ENCODE results near the gene OR56A1. TPM values are rescaled to one million over a fixed set of nuclear protein-coding genes. Genes with fewer than 3 reads are reported as not detected.

The OR56A1 gene
- total and polyA plus RNA-seq, 2 of the 13 experiments (the other 11 are each of a cell fraction or from before 2014, with no cell fraction given): not detected

- TF ChIP-seq DMTF1 (CRISPR knock-in tag; IDR thresholded peaks at IDR 0.05): no peak
Measured at GRCh38 chr11:6067502-6067901, 36.9 kb upstream of the OR56A1 start (continued).

GRCh38 chr11:6062691-6063358, 32.3 kb upstream of the OR56A1 start:
- Histone ChIP-seq H3K4me3 (replicated peaks in 1 of 3; ENCODE audit: insufficient read depth in 1 of 3, low read depth in 2 of 3, low read length in 3 of 3) (no peak overlapping the region), H3K9ac (ENCODE audit: insufficient read depth, low read depth, low read length) (no peak overlapping the region), H3K27me3 (ENCODE audit: control insufficient read depth in 1 of 2, insufficient read depth in 2 of 2, low read length in 2 of 2) (no peaks in the 10 kb centered on the region), H3K4me1 (ENCODE audit: insufficient read depth, low read length) (no peaks in the 10 kb centered on the region), H3K27ac (ENCODE audit: extremely low read length, insufficient read depth, low read length) (no peak overlapping the region), H3K4me2 (ENCODE audit: low read depth, low read length) (no peak overlapping the region), H4K20me1 (ENCODE audit: insufficient read depth, low read length) (no peaks in the 10 kb centered on the region), H2AFZ (ENCODE audit: low read length) (no peak overlapping the region), H3K79me2 (ENCODE audit: insufficient read depth, low read length) (no peaks in the 10 kb centered on the region), H3K36me3 (replicated peaks in 1 of 2; ENCODE audit: control insufficient read depth in 1 of 2, insufficient read depth in 2 of 2, low read length in 2 of 2) (no peaks in the 10 kb centered on the region), H3K9me3 (ENCODE audit: low read length) (no peaks in the 10 kb centered on the region)
- TF ChIP-seq KLF12 (CRISPR knock-in tag; IDR thresholded peaks at IDR 0.05; ENCODE audit: borderline replicate concordance) (no peak), CTCF (CRISPR knock-in tag; IDR thresholded peaks at IDR 0.05) (peak; percentile 39; the same call in 1 of the 2 replicates)
- intact Hi-C loops (cut with micrococcal nuclease; ENCODE audit: unreplicated experiment) (no loop called here), in situ Hi-C loops (cut with HindIII; ENCODE audit: extremely low pct_ligation_motif_present, low pct_unique_long_range_greater_than_20kb) (no loop called here)
- FAIRE-seq (no peak), DNase-seq (ENCODE audit: low spot score) (no peak), ATAC-seq (no peak)
- POLR2A ChIA-PET: no interaction called here
- CTCF ChIA-PET (ENCODE audit: low intra/inter-chr PET ratio, low total read pairs): no interaction called here
- 0% methylated on average over 4 of the region's 5 CpGs for WGBS (ENCODE audit: low lambda C conversion rate)
- BruUV-seq (replicated peaks): no TSS peak

Data from HepG2 (cell line).